Measurements from ENCODE around the gene C1R.

Gene C1R

GRCh38 chr12:7092229-7092985, at the start of gene C1R:
Gene C1R (minus strand): TSS chr12:7092445. CDS start chr12:7092388, 57 bp downstream.
- peak; percentile 86 for DNase-seq

GRCh38 chr12:7141351-7142005, 49.2 kb upstream of the C1R start:
- DNase-seq, result no peak

DNA sequence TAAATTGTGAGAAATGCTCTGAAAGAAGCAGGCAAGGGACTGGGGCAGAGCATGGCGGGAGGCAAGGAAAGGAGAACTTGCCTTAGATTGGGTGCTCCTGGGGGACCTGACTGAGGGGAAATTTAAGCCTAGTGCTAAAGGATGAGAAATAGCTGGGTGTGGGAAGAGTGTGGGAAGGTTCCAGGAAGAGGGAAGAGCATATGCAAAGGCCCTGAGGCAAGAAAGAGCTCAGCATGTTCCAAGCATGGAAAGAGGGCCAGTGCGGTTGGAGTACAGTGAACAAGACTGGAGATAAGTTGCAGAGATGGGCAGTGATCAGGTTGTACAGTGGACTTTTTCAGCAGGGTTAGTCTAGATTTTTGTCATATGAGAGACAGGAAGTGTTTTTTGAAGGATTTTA, 47.0 kb upstream of the C1R start:
- no peak for DNase-seq

- no peak for DNase-seq
Measured at GRCh38 chr12:7137908-7138307, 45.7 kb upstream of the C1R start.

- no peak for DNase-seq
Measured at GRCh38 chr12:7136676-7137075, 44.4 kb upstream of the C1R start.

DNA sequence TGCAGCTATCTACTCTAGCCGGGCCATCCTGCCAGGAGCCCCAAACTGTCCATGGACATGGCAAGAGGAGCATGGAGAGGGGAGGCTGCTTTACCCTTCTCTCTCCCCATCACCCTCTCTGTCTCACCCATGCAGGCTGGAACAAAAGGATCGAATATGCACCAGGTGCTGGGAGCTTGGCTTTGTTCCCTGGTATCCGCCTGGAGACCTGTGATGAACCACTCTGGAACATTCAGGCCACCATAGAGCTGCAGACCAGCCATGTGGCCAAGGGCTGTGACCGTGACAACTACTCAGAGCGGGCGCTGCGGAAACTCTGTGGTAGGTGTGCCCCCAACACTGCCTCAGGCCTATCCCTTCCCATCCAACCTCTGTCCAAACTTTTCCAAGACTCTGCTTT, 43.8 kb upstream of the C1R start:
- DNase-seq, result no peak

DNA sequence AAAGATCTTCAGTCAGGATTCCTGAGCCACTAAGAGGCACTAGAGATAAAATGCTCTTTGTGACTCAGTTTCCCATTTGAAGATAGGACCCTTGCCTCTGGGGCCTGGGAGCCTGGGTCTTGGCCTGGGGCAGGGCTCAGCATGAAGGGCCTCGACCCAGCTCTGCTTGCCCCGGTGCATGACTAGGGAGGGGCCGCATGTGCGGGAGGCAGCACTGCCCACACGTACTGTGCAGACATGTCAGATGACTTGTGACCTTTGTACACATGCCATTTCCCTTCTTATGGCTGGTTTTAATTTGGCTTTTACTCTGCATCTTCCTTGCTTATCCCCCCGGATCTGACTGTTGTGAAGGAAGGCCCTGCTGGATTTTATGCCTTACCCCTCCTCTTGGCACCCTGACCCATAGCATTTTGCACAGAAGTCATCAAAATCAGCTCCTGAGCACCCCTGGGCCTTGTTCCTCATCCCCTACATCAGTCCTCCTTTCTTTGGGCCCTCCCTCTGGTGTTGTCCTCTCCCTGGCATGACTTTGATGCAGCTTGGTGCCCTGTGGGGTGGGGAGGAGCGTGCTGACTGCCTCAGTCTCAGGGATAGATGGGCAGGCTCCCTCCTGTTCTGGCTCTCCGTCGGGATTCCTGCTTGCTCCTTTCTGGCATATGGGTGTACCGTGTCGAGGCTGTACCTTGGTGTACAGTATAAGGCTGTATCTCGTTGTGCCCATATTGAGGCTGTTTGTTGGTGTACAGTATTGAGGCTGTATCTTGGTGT, 42.3 kb upstream of the C1R start:
- DNase-seq, result no peak

- DNase-seq, result no peak
Measured at GRCh38 chr12:7131502-7131866, 39.2 kb upstream of the C1R start.

GRCh38 chr12:7130701-7131501, 38.7 kb upstream of the C1R start:
- DNase-seq, result peak; percentile 64

DNA sequence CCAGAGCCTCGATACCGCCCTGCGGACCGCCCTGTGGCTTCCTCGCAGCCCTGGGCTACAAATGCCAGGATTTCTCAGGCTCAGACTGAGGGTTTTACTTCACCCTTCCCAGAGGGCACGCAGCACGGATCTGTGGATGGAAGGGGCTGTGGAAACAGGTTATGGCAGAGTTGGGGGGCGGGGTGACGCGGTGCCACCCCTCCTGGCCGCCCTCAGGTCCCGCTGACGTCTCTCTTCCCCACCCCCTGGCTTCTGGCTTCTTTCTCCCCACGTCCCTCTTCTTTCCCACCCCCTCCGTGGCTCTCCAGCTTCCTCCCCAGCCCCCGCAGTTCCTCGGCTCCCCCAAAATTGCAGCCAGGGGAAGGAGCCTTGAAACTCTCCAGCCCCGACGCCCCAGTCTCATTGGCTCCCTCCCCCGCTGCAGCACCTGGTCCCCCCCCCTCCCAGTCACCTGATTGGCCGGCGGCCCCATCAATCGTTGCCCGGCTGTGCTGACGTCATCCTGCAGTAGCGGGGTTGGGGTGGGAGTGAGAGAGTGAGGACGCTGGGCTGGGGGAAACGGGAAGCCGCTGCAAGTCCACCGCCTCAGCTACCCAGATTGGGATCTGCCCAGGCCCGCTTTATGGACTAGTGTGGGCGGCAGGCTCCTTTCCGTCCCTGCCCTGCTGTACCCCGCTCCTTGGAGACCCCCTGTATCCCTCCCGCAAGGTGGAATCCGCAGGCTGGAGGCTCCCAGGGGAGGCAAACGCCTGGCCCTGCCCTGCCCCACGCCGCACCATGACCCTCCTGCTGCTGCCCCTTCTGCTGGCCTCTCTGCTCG, 37.8 kb upstream of the C1R start, which contains the start of gene CLSTN3:
Gene CLSTN3 (plus strand): TSS at position 500 of the 820 bp plus-strand sequence. CDS start 278 bp downstream, at position 778.
- DNase-seq, result peak; percentile 91

- no peak for DNase-seq
Measured at GRCh38 chr12:7129287-7129871, 37.1 kb upstream of the C1R start.

DNA sequence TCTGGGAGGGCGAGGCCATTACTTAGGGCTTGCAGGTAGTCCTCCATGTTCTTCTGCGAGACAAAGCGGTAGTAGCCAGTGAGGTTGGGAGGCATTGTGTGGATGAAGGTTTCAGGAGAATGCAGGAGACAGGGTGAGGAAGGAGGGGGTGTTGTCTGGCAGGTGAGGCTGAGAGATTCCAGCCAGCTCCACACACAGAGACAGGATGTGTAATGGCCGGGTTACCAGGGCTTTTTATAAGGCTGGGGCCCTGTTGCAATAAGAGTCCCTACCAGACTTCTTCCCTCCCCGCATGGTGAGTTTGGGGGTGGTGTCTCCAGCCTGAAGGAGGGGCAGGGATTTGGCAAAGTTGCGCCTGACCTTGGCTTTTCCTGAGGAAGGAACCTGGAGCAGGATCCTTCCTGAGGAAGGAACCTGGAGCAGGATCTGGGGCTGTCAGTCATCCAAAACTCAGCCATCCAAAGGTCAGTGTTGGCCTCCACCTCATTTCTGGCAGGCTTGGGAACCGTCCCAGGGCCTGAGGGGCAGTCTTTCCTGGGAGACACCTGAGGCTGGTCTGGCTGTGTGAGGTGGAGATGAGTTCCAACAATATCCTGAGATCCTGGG, 36.5 kb upstream of the C1R start, which contains the start of gene RBP5:
Gene RBP5 (minus strand): TSS at position 209 of the 606 bp plus-strand sequence. CDS start 114 bp downstream, at position 95.
- no peak for DNase-seq

DNA sequence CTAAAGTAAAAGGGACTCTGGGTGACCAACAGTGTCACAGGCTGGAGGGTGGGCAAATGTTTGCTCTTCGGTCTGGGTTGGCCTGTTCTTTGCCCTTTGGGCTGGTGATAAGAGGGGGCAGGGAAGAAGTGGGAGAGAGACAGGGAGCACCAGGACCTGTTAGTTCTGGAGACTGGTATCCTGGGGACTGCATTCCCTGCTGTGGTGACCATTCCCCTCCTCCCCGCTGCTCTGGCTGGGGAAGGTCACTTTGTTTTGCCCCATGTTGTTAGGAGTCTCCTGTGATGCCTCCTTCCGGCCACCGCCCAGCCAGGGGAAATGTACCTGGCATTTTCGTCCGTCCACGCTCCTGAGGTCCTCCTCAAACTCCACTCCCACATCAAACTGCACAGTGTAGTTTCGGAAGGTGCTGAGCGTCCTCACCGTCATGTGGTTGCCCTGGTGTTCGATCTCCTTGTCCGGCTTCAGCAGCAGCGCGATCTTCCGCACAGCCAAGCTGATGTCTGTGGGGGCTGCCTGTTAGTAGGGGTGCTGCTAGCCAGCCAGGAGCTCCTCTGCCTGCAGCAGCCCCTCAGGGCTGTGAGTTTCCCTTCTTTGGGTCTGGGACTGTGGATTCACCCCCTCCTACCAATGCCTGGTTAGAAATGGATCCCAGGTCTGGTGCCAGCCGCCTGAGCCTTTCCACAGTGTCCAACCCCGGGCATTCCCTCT, 35.8 kb upstream of the C1R start:
- DNase-seq, result no peak

- DNase-seq, result no peak
Measured at GRCh38 chr12:7125632-7126227, 33.5 kb upstream of the C1R start.

- DNase-seq, result no peak
Measured at GRCh38 chr12:7123806-7124522, 31.7 kb upstream of the C1R start.

- peak; percentile 44 for DNase-seq
Measured at GRCh38 chr12:7122811-7123769, 30.8 kb upstream of the C1R start.

- DNase-seq, result peak; percentile 14
Measured at GRCh38 chr12:7121324-7121723, 29.1 kb upstream of the C1R start.

GRCh38 chr12:7120166-7120565, 27.9 kb upstream of the C1R start:
- peak; percentile 8 for DNase-seq

All from femur (tissue), 1 donor.